AG08395 (cell line): ENCODE data around the gene ZNF157.
A peak's percentile ranks its signal among the peaks of the same experiment; 100 is the strongest.
"Not testable (repeated sequence)": the region's sequence is repeated elsewhere in the genome, so short reads cannot be mapped to it uniquely, and the experiment has no call there.

ENCODE experiments used
- DNase-seq: peaks from one replicate; pipeline ENCODE4 v3.0.0; 2012; ENCODE audit warnings: mixed read lengths, low spot score

The ZNF157 gene

DNA sequence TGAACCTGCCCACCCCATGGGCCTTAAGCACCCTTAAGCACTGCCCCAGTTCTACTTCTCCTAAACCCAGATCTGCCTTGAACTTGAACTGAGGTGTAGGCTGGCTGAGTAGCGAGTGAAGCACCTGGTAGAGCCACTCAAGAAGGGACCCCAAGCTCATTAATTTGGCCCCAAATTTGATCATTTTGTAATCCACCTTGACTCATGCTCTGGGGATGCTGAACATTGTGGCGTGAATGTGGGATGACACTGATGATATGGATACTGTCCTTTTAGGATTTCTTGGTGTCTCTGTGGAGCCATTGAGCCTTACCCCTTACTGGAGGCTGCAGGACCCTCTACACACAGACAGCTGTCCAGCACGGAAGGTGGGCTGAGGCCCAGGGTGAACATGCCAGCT, at the start of gene ZNF157:
Gene ZNF157 (plus strand): TSS at position 301 of the 400 bp plus-strand sequence. CDS start 91 bp downstream, at position 392.
- DNase-seq, result no peak

GRCh38 chrX:47321386-47321785, 49.0 kb upstream of the ZNF157 start:
- peak; percentile 28 for DNase-seq

GRCh38 chrX:47321823-47322371, 48.5 kb upstream of the ZNF157 start:
- no peak for DNase-seq

GRCh38 chrX:47327902-47328301, 42.5 kb upstream of the ZNF157 start:
- no peak for DNase-seq

DNA sequence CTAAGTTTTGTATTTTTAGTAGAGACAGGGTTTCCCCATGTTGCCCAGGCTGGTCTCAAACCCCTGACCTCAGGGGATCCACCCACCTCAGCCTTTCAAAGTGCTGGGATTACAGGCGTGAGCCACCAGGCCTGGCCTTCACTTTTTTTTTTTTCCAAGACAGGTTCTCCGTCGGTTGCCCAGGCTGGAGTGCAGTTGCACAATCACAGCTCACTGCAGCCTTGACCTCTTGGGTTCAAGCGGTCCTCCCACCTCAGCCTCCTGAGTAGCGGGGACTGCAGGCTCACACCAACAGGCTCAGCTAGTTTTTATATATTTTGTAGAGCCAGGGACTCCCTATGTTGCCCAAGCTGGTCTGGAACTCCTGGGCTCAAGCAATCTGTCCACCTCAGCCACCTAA, 37.6 kb upstream of the ZNF157 start:
- DNase-seq, result not testable (repeated sequence)

DNA sequence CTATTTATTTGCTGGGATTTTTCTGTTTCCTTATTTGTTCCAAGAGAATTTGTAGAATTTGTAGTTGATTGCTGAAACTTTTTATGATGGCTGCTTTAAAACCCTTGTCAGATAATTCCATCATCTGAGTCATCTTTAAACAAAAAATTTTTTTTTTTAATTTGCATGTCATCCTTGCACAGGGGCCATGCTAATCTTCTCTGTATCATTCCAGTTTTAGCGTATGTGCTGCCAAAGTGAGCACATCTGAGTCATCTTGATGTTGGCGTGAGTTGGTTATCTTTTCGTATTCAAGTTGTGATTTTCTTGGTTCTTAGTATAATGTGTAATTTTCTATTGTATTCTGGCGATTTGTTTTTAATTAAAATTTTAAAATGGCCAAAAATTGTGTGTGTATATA, 18.7 kb upstream of the ZNF157 start:
- no peak for DNase-seq

DNA sequence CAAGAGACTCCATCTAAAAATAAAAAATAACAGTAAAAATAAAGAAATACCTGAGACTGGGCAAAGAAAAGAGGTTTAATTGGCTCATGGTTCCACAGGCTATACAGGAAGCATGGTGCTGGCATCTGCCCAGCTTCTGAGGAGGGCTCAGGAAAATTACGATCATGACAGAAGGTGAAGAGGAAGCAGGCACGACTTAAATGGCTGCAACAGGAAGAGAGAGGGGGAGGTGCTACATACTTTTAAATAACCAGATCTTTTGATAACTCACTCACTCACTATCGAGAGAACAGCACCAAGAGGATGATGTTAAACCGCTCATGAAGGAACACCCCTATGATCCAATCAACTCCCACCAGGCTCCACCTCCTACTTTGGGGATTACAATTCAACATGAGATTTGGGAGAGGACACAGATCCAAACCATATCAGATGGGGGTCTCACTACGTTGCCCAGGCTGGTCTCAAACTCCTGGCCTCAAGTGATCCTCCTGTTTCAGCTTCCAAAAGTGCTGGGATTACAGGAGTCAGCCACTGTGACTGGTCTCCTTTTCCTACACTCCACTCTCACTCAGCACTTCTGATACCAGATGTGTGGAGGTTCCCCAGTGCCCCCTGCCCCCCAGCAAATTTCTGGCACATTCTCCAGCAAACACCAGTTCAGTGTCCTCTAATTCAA, 11.9 kb upstream of the ZNF157 start:
- DNase-seq, result no peak

GRCh38 chrX:47360423-47361179, 9.8 kb upstream of the ZNF157 start:
- DNase-seq, result no peak

- DNase-seq, result peak; percentile 92
Observed at GRCh38 chrX:47361538-47362511, 8.6 kb upstream of the ZNF157 start.

GRCh38 chrX:47366041-47366722, 4.2 kb upstream of the ZNF157 start:
- peak; percentile 62 for DNase-seq

DNA sequence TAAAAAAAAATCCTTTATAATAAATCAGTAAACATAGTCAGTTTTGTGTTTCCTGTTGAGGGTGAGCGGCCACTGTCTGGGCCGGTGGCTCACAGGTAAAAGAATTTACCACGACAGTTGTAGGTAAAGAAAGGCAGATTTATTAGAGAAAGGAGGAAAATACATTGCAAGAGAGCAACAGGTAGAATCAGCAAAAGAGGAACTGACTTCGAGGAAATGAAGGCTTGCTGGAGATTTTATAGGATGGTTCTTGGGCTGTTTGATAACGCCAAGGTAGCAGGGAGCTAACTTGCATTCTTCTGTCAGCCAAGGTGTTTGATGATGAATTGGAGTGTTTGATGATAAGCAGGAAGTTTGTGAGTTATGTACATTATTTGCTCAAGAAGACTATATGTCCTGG, 2.8 kb downstream of the ZNF157 start:
- no peak for DNase-seq

- no peak for DNase-seq
Observed at GRCh38 chrX:47380268-47380667, 9.9 kb downstream of the ZNF157 start.

DNA sequence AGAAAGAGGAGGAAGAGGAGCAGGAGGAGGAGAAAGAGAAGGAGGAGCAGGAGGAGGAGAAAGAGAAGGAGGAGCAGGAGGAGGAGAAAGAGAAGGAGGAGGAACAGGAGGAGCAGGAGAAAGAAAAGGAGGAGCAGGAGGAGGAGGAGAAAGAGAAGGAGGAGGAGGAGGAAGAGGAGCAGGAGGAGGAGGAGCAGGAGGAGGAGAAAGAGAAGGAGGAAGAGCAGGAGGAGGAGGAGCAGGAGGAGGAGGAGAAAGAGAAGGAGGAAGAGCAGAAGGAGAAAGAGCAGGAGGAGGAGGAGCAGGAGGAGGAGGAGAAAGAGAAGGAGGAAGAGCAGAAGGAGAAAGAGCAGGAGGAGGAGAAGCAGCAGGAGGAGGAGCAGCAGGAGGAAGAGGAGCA, 10.5 kb downstream of the ZNF157 start:
- DNase-seq, result not testable (repeated sequence)

- peak; percentile 43 for DNase-seq
Observed at GRCh38 chrX:47384502-47384901, 14.1 kb downstream of the ZNF157 start.

DNA sequence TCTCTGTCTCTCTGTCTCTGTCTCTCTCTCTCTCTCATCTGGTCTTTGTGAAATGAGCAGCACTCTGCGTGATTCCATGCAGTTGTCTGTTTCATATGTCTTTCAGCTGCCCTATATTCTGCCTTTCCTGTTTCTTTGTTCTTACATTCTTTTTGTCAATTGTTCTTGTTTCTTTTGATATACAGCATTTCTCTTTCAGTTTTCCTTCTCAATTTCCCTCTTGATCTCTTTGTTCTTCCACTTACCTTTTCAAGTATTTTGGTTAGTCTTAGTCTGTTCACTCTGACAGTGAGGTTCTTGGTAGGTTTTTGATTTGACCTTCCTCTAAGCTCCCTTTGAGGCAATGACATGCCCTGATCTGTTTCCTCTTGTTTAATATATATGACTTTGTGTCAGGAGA, 20.4 kb downstream of the ZNF157 start:
- no peak for DNase-seq

DNA sequence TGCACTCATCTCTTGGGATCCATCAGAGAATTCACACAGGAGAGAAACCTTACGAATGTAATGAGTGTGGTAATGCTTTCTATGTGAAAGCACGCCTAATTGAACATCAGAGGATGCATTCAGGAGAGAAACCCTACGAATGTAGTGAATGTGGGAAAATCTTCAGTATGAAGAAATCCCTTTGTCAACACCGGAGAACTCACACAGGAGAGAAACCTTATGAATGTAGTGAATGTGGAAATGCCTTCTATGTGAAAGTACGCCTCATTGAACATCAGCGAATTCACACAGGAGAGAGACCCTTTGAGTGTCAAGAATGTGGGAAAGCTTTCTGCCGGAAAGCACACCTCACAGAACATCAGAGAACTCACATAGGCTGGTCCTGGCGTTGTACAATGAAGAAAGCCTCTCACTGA, 42.8 kb downstream of the ZNF157 start:
- no peak for DNase-seq

- DNase-seq, result peak; percentile 5
Observed at GRCh38 chrX:47420265-47420664, 49.9 kb downstream of the ZNF157 start.

DNA sequence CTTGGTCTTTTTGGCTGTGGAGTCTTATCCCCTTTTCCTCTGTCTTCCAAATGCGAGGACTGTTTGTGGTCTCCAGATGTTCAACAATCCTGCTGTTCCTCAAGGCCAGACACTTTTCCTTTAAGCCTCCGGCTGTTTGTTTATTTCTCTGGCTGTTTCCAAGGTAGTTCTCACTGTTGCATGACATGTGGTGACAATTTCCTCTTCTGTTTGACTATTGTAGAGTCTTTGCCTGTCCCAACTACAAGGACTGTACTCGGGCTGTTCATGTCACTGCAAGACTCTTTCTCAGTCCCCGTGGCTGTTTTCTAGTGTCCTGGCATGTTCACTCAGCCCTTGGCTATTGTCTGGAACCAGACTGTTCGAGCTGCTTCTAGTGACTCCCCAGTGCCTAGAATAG, 50.6 kb downstream of the ZNF157 start:
- DNase-seq, result no peak

DNA sequence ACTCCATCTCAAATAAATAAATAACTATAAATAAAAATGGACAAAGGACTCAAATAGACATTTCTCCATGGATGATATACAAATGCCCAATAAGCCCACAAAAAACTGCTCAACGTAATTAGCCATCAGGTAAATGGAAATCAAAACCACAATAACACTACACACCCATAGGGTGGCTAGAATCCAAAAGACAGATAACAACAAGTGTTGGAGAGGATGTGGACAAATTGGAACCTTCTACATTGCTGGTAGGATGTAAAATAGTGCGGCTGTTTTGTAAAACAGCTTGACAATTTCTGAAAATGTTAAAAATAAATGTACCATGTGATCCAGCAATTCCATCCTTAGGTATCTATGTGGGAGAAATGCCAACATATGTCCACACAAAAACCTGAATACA, 52.1 kb downstream of the ZNF157 start:
- DNase-seq, result no peak

DNA sequence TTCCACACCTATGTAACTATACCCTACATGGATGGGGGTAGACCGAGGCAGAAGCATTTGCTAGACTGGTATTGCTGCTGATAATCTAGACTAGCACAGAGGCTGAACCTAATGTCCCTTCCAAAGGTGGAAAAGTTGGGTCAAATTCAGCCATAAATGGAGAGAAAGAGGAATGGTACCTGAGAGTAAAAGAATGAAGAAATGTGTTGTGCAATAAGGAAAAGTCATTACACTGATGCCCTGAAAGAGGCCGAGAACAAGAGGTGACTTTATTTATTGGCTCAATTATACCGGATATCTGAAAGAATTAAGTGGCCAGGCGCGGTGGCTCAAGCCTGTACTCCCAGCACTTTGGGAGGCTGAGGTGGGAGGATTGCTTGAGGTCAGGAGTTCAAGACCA, 60.5 kb downstream of the ZNF157 start:
- no peak for DNase-seq

- DNase-seq, result no peak
Observed at GRCh38 chrX:47446431-47446830, 76.1 kb downstream of the ZNF157 start.

DNA sequence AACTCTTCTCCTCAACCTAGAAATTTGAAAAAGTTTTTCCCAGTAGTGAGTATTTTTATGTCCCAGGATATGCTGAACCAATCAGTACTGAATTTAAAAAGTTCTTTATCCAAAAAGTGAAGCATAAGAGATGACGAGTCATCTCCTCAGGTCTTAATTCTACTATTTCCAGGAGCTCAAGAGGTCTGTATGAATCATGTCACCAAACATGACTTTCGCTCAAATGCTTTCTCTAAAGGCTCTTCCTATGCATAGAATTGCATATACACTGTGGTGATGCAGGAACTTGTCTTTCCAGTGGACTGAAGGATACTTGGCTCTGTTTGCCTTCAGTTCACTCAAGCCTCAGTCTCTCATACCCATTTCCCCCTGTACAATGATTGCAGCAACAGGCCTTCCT, 76.6 kb downstream of the ZNF157 start:
- DNase-seq, result no peak
